NCI-H1092 (cell line): Measurements from ENCODE around the gene TLR8.
"Not testable (repeated sequence)": the region's sequence is repeated elsewhere in the genome, so short reads cannot be mapped to it uniquely, and the experiment has no call there.

Source experiments
- DNase-seq: peaks from one replicate; lab custom pipeline; 2025; lab: John Stamatoyannopoulos, UW

Gene TLR8

GRCh38 chrX:12898073-12898472 is 8.3 kb upstream of the TLR8 start:
- DNase-seq: no peak

- DNase-seq: no peak
Measured at GRCh38 chrX:12899506-12899905, 6.9 kb upstream of the TLR8 start.

GRCh38 chrX:12901486-12901885 is 4.9 kb upstream of the TLR8 start:
- DNase-seq: no peak

GRCh38 chrX:12903646-12904045 is 2.8 kb upstream of the TLR8 start:
- no peak for DNase-seq

- no peak for DNase-seq
Measured at GRCh38 chrX:12910423-12911121, 4.2 kb downstream of the TLR8 start.

- DNase-seq: no peak
Measured at GRCh38 chrX:12911122-12911470, 4.7 kb downstream of the TLR8 start.

GRCh38 chrX:12912791-12913482 is 6.5 kb downstream of the TLR8 start:
- no peak for DNase-seq

GRCh38 chrX:12917753-12918152 is 11.3 kb downstream of the TLR8 start:
- no peak for DNase-seq

- DNase-seq: no peak
Measured at GRCh38 chrX:12919051-12919450, 12.6 kb downstream of the TLR8 start.

- no peak for DNase-seq
Measured at GRCh38 chrX:12919620-12920019, 13.2 kb downstream of the TLR8 start.

GRCh38 chrX:12920990-12921389 is 14.6 kb downstream of the TLR8 start:
- DNase-seq: no peak

GRCh38 chrX:12921886-12922598 is 15.6 kb downstream of the TLR8 start:
- no peak for DNase-seq

GRCh38 chrX:12922599-12922919 is 16.1 kb downstream of the TLR8 start:
- DNase-seq: no peak

- no peak for DNase-seq
Measured at GRCh38 chrX:12929701-12930100, 23.3 kb downstream of the TLR8 start.

- DNase-seq: no peak
Measured at GRCh38 chrX:12930150-12930549, 23.7 kb downstream of the TLR8 start.

GRCh38 chrX:12932244-12932643 is 25.8 kb downstream of the TLR8 start:
- no peak for DNase-seq

- no peak for DNase-seq
Measured at GRCh38 chrX:12934850-12935249, 28.4 kb downstream of the TLR8 start.

GRCh38 chrX:12936947-12937346 is 30.5 kb downstream of the TLR8 start:
- DNase-seq: no peak

GRCh38 chrX:12940471-12940870 is 34.1 kb downstream of the TLR8 start:
- not testable (repeated sequence) for DNase-seq

- not testable (repeated sequence) for DNase-seq
Measured at GRCh38 chrX:12943592-12943991, 37.2 kb downstream of the TLR8 start.

GRCh38 chrX:12944452-12944851 is 38.0 kb downstream of the TLR8 start:
- not testable (repeated sequence) for DNase-seq

- no peak for DNase-seq
Measured at GRCh38 chrX:12945494-12945893, 39.1 kb downstream of the TLR8 start.

GRCh38 chrX:12946406-12946805 is 40.0 kb downstream of the TLR8 start:
- DNase-seq: no peak
